ENCODE results near the gene BNC2.

- TF ChIP-seq HMGXB4 (CRISPR knock-in tag; IDR thresholded peaks at IDR 0.05; ENCODE audit: borderline replicate concordance in 1 of 2, low read depth in 1 of 2) (no peak), NR2F1 (CRISPR knock-in tag; IDR thresholded peaks at IDR 0.05) (no peak), CHD4 (IDR thresholded peaks at IDR 0.05; ENCODE audit: borderline replicate concordance, low read length) (no peak), CEBPB (IDR thresholded peaks at IDR 0.05; ENCODE audit: borderline replicate concordance, low read depth, low read length) (no peak), SETDB1 (CRISPR knock-in tag; IDR thresholded peaks at IDR 0.05; ENCODE audit: borderline replicate concordance) (no peak), ZNF337 (CRISPR knock-in tag; IDR thresholded peaks at IDR 0.05; ENCODE audit: borderline replicate concordance, low read depth) (no peak), HOXA3 (CRISPR knock-in tag; IDR thresholded peaks at IDR 0.05) (no peak), ZKSCAN8 (CRISPR knock-in tag; IDR thresholded peaks at IDR 0.05; ENCODE audit: borderline replicate concordance) (no peak), TBL1XR1 (IDR thresholded peaks at IDR 0.05; ENCODE audit: borderline replicate concordance, low read length, partially characterized antibody) (no peak), NFYB (CRISPR knock-in tag; IDR thresholded peaks at IDR 0.05) (no peak), HMG20B (CRISPR knock-in tag; conservative IDR thresholded peaks at IDR 0.05) (no peak)
Observed at GRCh38 chr9:16427873-16428427, 442.5 kb downstream of the BNC2 start.
